GM18951 (cell line): Measurements from ENCODE around the gene CNTLN.
"Not testable (repeated sequence)": the region's sequence is repeated elsewhere in the genome, so short reads cannot be mapped to it uniquely, and the experiment has no call there.

Source experiments
- POLR2A ChIP-seq: IDR thresholded peaks from 4 replicates; pipeline ENCODE4 v1.6.1; 2011; ENCODE audit warnings: mild to moderate bottlenecking; ENCODE audit not compliant: insufficient read length, insufficient read depth; ENCODE audit errors: extremely low read depth
- in situ Hi-C: fragments of 300-500 bp; cut with MboI; formaldehyde crosslinking; loops from one replicate; pipeline ENCODE4 v1.12.0; 2022; ENCODE audit warnings: low sequenced_read_pairs, mixed read lengths, inconsistent platforms; ENCODE audit not compliant: unreplicated experiment

The CNTLN gene

GRCh38 chr9:17488662-17489061 is 353.8 kb downstream of the CNTLN start:
- in situ Hi-C loops, result no loop called here
- no peak for TF ChIP-seq POLR2A

GRCh38 chr9:17490110-17490509 is 355.3 kb downstream of the CNTLN start:
- in situ Hi-C loops, result no loop called here
- no peak for TF ChIP-seq POLR2A

- no peak for TF ChIP-seq POLR2A
- in situ Hi-C loops, result no loop called here
Observed at GRCh38 chr9:17491780-17492179, 356.9 kb downstream of the CNTLN start.

- in situ Hi-C loops, result no loop called here
Observed at GRCh38 chr9:17503196-17503595, 368.4 kb downstream of the CNTLN start.

GRCh38 chr9:17509151-17509550 is 374.3 kb downstream of the CNTLN start:
- no peak for TF ChIP-seq POLR2A
- in situ Hi-C loops, result no loop called here

More at GRCh38 chr9:17503196-17503595, 368.4 kb downstream of the CNTLN start:
- no peak for TF ChIP-seq POLR2A

GRCh38 chr9:17509701-17510100 is 374.9 kb downstream of the CNTLN start:
- TF ChIP-seq POLR2A, result no peak
- in situ Hi-C loops, result no loop called here

GRCh38 chr9:17519761-17520160 is 384.9 kb downstream of the CNTLN start:
- no peak for TF ChIP-seq POLR2A
- in situ Hi-C loops, result no loop called here

GRCh38 chr9:17520268-17521064 is 385.6 kb downstream of the CNTLN start:
- no peak for TF ChIP-seq POLR2A
- in situ Hi-C loops, result no loop called here

GRCh38 chr9:17521100-17521855 is 386.4 kb downstream of the CNTLN start:
- no peak for TF ChIP-seq POLR2A
- in situ Hi-C loops, result no loop called here

GRCh38 chr9:17526726-17527125 is 391.9 kb downstream of the CNTLN start:
- in situ Hi-C loops, result not testable (repeated sequence)

GRCh38 chr9:17528859-17529258 is 394.0 kb downstream of the CNTLN start:
- TF ChIP-seq POLR2A, result no peak
- in situ Hi-C loops, result no loop called here

- in situ Hi-C loops, result loop anchor here (10.0 kb wide), 1 partner anchor 263 kb away; no protein-coding TSS in a partner anchor
Observed at GRCh38 chr9:17531642-17532254, 396.9 kb downstream of the CNTLN start.

GRCh38 chr9:17532461-17532860 is 397.6 kb downstream of the CNTLN start:
- TF ChIP-seq POLR2A, result no peak
- in situ Hi-C loops, result loop anchor here (10.0 kb wide), 1 partner anchor 262 kb away; no protein-coding TSS in a partner anchor

More at GRCh38 chr9:17531642-17532254, 396.9 kb downstream of the CNTLN start:
- TF ChIP-seq POLR2A, result no peak
